Neuronal stem cell (in vitro differentiated cells): ENCODE measurements around the gene CD274.

Experiments
- DNase-seq: peaks from one replicate; pipeline ENCODE4 v3.0.0-alpha.2; 2013; ENCODE audit warnings: low spot score
- H2AFZ ChIP-seq: one replicate; pipeline ENCODE4 v1.6.1; 2013; ENCODE audit warnings: mild to moderate bottlenecking, low read length, inconsistent platforms
- H2AK5ac ChIP-seq: 2 replicates; pipeline ENCODE4 v1.6.1; 2013; ENCODE audit warnings: low read depth, mild to moderate bottlenecking, inconsistent platforms, low read length, moderate library complexity, mixed read lengths
- H2BK120ac ChIP-seq: 2 replicates; pipeline ENCODE4 v1.6.1; 2013; ENCODE audit warnings: low read depth, mild to moderate bottlenecking, inconsistent platforms, low read length, moderate library complexity, mixed read lengths
- H2BK12ac ChIP-seq: one replicate; pipeline ENCODE4 v1.6.1; 2013; ENCODE audit warnings: low read length, inconsistent platforms
- H2BK15ac ChIP-seq: 2 replicates; pipeline ENCODE4 v1.6.1; 2013; ENCODE audit warnings: mild to moderate bottlenecking, low read length, inconsistent platforms, mixed read lengths
- H2BK5ac ChIP-seq: one replicate; pipeline ENCODE4 v1.6.1; 2013; ENCODE audit warnings: inconsistent platforms, mild to moderate bottlenecking, low read length, moderate library complexity
- H3K14ac ChIP-seq: one replicate; pipeline ENCODE4 v1.6.1; 2013; ENCODE audit warnings: low read length, inconsistent platforms
- H3K18ac ChIP-seq: 2 replicates; pipeline ENCODE4 v1.6.1; 2013; ENCODE audit warnings: low read length, inconsistent platforms
- H3K23ac ChIP-seq: 2 replicates; pipeline ENCODE4 v1.6.1; 2013; ENCODE audit warnings: low read depth, mild to moderate bottlenecking, mixed read lengths, low read length, inconsistent platforms; ENCODE audit not compliant: poor library complexity
- H3K27ac ChIP-seq: replicated peaks from 3 replicates; pipeline ENCODE4 v1.5.1; 2013; ENCODE audit warnings: low read length, inconsistent platforms
- H3K27me3 ChIP-seq, 3 experiments: 2 replicates each; pipeline ENCODE4 v1.6.1; 2013; ENCODE audit warnings: low read length in 3 of 3, mild to moderate bottlenecking in 2 of 3, inconsistent platforms in 1 of 3, low read depth in 1 of 3, mixed read lengths in 1 of 3, moderate library complexity in 1 of 3; ENCODE audit not compliant: control insufficient read depth in 3 of 3, insufficient read depth in 3 of 3
- H3K36me3 ChIP-seq, 2 donors: replicated peaks in 1 of 2; 2 replicates each; pipeline ENCODE4 v1.6.1; 2013; ENCODE audit warnings: low read length in 2 of 2; ENCODE audit not compliant: control insufficient read depth in 2 of 2, insufficient read depth in 2 of 2
- H3K4ac ChIP-seq: 2 replicates; pipeline ENCODE4 v1.6.1; 2013; ENCODE audit warnings: inconsistent platforms, mild to moderate bottlenecking, low read length, moderate library complexity
- H3K4me1 ChIP-seq, 2 donors: 1 replicate in 1 of 2; 2 replicates in 1 of 2; pipeline ENCODE4 v1.6.1; 2013; ENCODE audit warnings: low read length in 2 of 2, low read depth in 1 of 2; ENCODE audit not compliant: control insufficient read depth in 2 of 2, insufficient read depth in 1 of 2
- H3K4me2 ChIP-seq: one replicate; pipeline ENCODE4 v1.6.1; 2013; ENCODE audit warnings: mild to moderate bottlenecking, low read length, inconsistent platforms; ENCODE audit not compliant: insufficient read depth, poor library complexity, severe bottlenecking
- H3K4me3 ChIP-seq, 2 donors: 2 replicates each; pipeline ENCODE4 v1.5.1; 2013; ENCODE audit warnings: low read length in 2 of 2, mild to moderate bottlenecking in 2 of 2, inconsistent platforms in 1 of 2, moderate library complexity in 1 of 2
- H3K79me1 ChIP-seq: one replicate; pipeline ENCODE4 v1.6.1; 2013; ENCODE audit warnings: low read depth, mild to moderate bottlenecking, inconsistent platforms, low read length, moderate library complexity
- H3K9ac ChIP-seq: one replicate; pipeline ENCODE4 v1.6.1; 2013; ENCODE audit warnings: mild to moderate bottlenecking, low read depth, low read length, inconsistent platforms; ENCODE audit not compliant: poor library complexity
- H3K9me3 ChIP-seq, 2 donors: replicated peaks in 1 of 2; 2 replicates each; pipeline versions ENCODE3 to v1.6.1; 2013; ENCODE audit warnings: low read length in 2 of 2, mild to moderate bottlenecking in 2 of 2, inconsistent platforms in 1 of 2, low read depth in 1 of 2, mixed read lengths in 1 of 2, moderate library complexity in 1 of 2; ENCODE audit not compliant: control insufficient read depth in 2 of 2, insufficient read depth in 1 of 2
- H4K8ac ChIP-seq: one replicate; pipeline ENCODE4 v1.6.1; 2013; ENCODE audit warnings: low read depth, mild to moderate bottlenecking, inconsistent platforms, low read length, moderate library complexity
- H4K91ac ChIP-seq: one replicate; pipeline ENCODE4 v1.6.1; 2013; ENCODE audit warnings: low read length, low read depth, mild to moderate bottlenecking, inconsistent platforms; ENCODE audit not compliant: poor library complexity
- WGBS, 2 donors: extraction: QIAGEN DNeasy Blood & Tissue Kit; methylation state at CpG; one replicate each; pipeline ENCODE4 v1.1.7; 2013; ENCODE audit warnings: missing lambda C conversion rate in 2 of 2, mixed read lengths in 1 of 2; ENCODE audit not compliant: insufficient read length in 2 of 2, insufficient replicate concordance in 1 of 2; ENCODE audit errors: extremely low coverage in 2 of 2; 5-methylcytosine and 5-hydroxymethylcytosine counted together

The CD274 gene

DNA sequence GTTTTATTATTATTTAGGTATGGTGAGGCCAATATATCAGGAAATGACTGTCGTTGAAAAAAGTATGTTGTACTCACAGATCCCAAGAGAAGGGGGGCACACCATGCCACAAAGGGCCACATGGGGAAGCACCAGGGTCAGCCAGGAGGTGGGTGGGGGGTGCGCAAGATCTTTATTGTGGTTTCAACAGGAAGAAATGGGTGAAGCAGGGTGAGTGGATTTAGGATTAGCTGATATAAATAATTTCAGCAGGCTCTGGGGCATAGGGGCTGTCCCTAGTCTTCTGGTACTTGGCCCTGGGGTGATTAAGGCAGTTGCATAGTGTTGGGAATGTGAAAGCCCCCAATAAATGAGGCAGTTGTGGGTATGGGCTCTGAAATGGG is 68.6 kb downstream of the CD274 start:
- WGBS, 2 donors, result no CpG with 5 or more reads among the region's 2 CpGs

More for the DNA sequence above, 68.6 kb downstream of the CD274 start:
- Histone ChIP-seq H3K36me3 (no peaks in the 10 kb centered on the region), H3K27ac (no peak overlapping the region), H4K91ac (no peak overlapping the region), H3K4me1 (peaks cover 0 to 4% of the 10 kb centered on the region in 2 donors), H3K14ac (no peak overlapping the region), H3K4me2 (no peak overlapping the region), H2AFZ (no peak overlapping the region), H3K27me3 (no peaks in the 10 kb centered on the region), H2BK120ac (no peak overlapping the region), H3K23ac (no peak overlapping the region), H3K4ac (no peak overlapping the region), H3K4me3 (no peak overlapping the region), H4K8ac (no peak overlapping the region), H2AK5ac (no peak overlapping the region), H3K9ac (no peak overlapping the region), H3K79me1 (no peaks in the 10 kb centered on the region), H2BK12ac (no peak overlapping the region), H3K18ac (no peak overlapping the region), H2BK5ac (no peak overlapping the region), H2BK15ac (no peak overlapping the region), H3K9me3 (peaks cover 0 to 2% of the 10 kb centered on the region in 2 donors)
- no peak for DNase-seq
